IPS-11a (cell line): ENCODE data around the gene IMPDH1.

Source experiments
- H3K4me3 ChIP-seq: one replicate; pipeline ENCODE4 v1.5.1; 2013; ENCODE audit warnings: low read depth, low read length, control low read depth

Gene IMPDH1

DNA sequence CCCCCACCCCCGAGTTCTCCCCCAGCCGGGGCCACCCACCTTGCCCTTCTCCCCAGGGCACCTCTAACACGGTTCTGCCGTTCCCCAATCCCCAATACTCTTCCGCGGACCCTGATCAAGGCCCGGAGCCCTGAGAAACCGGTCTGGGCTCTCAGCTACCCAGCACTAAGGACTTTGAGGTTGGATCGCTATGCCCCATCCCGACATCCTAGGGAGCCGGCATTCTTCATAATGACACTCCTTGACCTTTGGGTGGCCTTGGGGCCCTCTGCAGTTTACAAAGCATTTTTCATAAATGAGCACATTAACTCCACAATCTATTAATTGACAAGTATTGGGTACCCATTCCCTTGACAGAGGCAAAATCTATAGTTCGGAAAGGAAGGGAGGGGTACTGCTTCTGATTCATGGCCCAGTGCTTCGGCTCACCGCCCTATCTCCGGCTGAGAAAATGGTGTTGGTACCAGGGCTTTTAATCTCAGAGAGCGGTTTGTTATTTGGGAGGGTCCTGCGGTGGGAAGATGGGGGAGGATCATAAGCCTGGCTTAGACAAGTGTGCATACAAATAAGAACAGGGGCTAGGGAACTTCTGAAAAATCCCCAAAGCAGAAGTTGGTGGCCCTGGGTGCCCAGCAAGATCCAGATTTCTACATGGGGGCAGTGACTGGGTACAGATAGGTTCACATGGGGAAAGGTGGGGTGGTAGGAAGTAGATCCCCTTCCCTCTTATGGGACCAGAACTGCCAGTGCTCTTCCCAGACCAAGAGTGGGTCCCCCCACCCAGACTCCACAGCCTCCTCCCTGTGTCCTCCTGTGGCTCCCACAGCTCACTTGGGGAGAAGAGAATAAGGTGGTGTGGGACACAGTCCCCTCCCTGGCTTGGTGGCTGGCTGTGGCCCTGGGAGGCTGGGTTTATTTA lies 3.2 kb downstream of the IMPDH1 start:
- no peak overlapping the region for H3K4me3 ChIP-seq

GRCh38 chr7:128405471-128406313 lies 4.1 kb downstream of the IMPDH1 start:
- H3K4me3 ChIP-seq = peak overlapping the region; percentile 69

GRCh38 chr7:128404886-128405470 lies 4.8 kb downstream of the IMPDH1 start:
- H3K4me3 ChIP-seq = peak overlapping the region; percentile 69

DNA sequence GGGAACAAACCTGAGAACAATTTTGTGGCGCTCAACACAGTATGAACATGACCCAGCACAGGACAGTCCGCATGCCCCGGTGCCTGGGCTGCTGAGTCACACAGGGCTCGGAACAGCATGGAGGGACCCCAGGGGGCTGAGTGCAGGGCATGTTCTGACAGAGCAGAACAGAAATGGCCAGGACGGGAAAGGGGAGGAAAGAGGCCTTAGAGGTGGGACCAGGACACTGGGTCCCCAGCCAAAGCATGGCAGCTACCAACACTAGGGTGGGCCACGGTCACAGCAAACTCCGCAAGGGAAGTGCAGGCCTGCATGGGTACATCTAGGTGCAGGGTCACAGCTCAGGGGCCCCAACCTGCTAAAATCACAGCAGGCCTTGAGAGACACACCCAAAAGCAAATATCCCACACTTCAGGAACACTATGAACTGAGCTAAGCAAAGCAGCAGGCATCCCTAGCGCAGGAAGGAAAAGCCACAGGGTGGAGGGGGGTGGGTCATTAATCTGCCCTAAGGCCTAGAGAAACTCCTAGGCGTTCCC lies 5.6 kb downstream of the IMPDH1 start:
- H3K4me3 ChIP-seq = no peak overlapping the region

GRCh38 chr7:128403676-128404075 lies 6.1 kb downstream of the IMPDH1 start:
- H3K4me3 ChIP-seq = no peak overlapping the region

DNA sequence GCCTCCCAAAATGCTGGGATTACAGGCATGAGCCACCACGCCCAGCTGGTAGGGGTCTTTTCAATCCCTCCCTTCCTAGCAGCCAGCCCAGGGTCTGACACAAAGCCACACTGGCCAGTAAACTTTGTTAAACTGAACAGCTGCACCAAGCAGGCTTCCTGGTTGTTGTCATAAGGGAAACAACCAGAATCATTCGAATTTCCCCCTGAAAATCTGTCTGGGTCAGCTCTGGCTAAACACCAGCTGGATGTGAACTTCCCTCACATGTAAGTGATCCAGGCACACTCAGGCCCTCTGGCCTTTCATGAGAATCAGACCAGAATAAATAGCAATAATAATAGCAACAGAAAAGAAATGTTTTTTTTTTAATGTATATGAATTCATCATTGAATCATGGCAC lies 7.4 kb downstream of the IMPDH1 start:
- H3K4me3 ChIP-seq = no peak overlapping the region

DNA sequence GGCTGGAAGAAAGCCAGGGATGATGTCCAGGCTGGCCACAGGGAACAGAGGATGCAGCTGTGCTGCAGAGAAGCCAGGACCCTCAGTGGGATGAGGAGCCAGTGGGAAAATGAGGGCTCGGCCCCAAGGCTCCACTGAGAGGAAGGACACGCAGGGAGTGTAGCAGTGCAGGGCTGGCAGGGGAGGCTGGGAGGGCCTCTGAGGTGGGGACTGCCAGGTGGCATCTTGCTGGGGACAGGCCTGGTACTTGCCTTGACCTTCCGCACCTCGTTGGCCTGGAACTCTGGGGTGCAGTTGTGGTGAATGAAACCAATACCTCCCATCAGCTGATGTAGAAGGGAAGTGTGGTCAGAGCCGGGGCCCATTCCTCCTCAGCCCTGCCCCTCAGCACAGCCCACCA lies 9.2 kb downstream of the IMPDH1 start:
- H3K4me3 ChIP-seq = no peak overlapping the region

- H3K4me3 ChIP-seq = no peak overlapping the region
Observed at GRCh38 chr7:128399991-128400390, 9.8 kb downstream of the IMPDH1 start.

DNA sequence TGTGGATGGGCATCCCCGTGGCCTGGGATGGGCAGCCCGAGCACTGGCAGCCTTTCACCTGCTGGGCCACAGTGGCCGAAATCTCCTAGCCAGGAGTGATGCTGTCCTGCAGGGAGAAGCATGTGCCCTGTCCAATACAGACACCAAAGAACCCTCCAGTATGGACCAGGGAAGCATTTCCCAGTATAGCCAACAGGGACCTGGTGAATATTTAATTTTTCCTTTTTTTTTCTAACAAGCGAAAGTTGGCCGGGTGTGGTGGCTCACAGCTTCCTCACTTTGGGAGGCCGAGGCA lies 11.0 kb downstream of the IMPDH1 start:
- H3K4me3 ChIP-seq = no peak overlapping the region

GRCh38 chr7:128398016-128398840 lies 11.6 kb downstream of the IMPDH1 start:
- no peak overlapping the region for H3K4me3 ChIP-seq

DNA sequence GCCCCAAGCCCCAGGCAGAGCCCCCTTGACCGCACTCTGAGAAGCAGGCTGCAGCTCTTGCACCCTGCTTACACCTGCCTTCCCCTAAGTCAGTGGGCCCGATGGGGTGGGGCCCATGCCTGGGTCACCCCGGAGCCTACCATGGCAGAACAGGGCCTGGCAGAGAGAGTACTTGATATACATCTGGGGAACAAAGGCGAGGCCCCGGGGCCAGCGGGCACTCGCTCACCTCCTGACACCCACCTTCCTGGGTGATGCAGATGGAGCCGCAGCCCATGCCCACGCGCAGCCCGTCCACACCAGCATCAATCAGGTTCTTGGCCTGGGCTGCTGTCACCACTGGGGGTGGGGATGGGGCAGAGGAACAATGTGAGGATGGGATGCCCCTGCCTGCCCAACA lies 13.4 kb downstream of the IMPDH1 start:
- H3K4me3 ChIP-seq = no peak overlapping the region

DNA sequence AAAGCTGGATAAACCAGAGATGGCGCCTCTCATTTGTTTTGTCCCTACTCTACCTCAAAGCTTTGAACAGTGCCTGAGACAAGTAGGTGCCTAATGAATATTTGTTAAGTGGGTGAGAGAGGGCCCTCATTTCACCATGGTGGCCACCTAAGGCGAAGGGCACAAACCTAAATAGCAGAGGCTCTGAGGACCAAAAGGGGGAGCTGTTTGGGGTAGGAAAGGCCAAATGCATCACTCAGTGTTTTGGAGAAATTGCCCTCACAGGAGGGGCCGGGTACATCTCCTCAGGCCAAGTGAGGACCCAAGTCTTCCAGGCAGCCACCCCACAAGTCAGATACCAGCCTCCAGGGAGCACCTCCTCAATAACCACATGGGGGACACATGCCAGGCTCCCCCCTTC lies 14.0 kb downstream of the IMPDH1 start:
- no peak overlapping the region for H3K4me3 ChIP-seq

- no peak overlapping the region for H3K4me3 ChIP-seq
Observed at GRCh38 chr7:128394904-128395496, 14.8 kb downstream of the IMPDH1 start.

- H3K4me3 ChIP-seq = no peak overlapping the region
Observed at GRCh38 chr7:128393526-128394330, 16.1 kb downstream of the IMPDH1 start.

DNA sequence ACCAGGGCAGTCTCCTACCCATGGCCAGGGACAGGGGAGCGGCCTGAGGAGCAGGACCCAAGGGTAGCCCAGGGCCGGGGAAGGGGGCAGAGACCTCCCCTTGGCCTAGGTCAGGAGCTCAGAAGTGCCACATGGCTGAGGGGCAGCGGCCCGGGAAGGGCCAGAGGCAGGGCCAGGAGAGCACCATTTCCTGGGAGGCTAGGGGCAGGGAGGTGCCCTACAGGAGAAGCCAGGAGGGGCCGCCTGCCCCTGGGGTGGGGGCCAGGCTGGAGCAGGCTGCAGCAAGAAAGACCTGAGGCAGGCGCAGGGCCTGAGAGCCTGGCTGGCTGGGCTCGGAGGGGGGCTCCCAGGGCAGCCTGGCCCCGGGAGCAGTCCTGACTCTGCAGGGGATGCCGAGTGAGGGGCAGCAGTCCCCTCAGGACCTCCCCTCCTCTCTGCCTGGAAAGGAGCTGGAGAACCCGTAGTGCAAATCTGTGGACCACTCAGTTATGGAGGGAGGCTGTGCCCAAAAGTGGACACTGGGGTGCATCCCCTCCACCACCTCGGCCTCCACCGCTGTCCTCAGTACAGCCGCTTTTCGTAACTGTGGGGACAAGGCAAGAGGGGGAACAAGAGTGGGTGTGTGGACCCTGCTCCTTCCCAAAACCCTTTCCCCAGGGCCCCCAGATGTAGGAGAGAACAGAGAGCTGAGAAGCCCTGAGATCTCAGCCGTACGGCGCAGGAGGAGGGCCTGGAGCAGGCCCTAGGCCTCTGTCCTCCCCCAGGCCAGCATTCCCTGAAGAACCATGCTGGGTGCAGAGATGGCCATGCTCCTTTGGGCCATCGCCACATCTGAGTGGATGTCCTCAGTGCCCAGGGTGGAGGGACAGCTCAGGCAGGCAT lies 17.1 kb downstream of the IMPDH1 start:
- H3K4me3 ChIP-seq = no peak overlapping the region

GRCh38 chr7:128391805-128392204 lies 18.0 kb downstream of the IMPDH1 start:
- H3K4me3 ChIP-seq = no peak overlapping the region

DNA sequence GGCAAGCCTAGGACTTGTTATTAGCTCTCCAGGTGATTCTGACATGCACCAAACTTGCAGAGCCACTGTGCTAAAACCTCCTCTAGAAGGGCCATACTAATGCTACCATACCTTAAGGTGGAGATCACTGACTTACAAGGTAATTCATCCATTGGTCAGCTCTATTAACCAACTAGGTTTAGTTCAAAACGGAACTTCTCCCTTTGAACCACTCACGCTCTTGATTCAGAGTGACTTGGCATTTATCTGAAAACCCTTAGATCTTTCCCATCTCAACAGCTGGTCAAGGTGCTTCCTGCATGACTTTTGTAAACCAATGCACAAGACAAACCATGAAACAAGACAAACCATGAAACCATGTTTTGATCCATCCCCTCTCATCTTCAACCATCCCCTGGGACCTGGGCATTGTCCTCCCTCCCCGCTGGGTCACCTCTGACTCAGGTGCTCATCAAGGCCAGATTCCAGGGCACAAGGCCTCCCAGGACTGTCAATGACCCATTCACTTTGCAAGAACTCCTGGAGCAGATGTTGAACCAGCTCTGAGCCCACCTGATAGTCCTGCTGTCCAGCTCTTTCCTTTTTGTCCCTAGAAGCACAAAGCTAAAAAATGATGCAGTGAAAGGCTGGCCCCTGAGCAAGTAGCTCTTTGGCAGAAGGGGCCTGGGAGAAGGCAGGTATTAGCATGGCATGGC lies 18.8 kb downstream of the IMPDH1 start:
- no peak overlapping the region for H3K4me3 ChIP-seq
